GM12875 (cell line): ENCODE data around the gene RIN1.

Experiments used
- H3K4me3 ChIP-seq: one replicate; pipeline ENCODE4 v1.5.1; 2011; ENCODE audit warnings: low read depth, low read length, control low read depth
- CTCF ChIP-seq: IDR thresholded peaks from 2 replicates; pipeline ENCODE4 v1.5.1; 2011; ENCODE audit warnings: low read depth, mild to moderate bottlenecking, control low read depth, inconsistent platforms, low read length, moderate library complexity, borderline replicate concordance; ENCODE audit not compliant: insufficient read depth

RIN1 gene

GRCh38 chr11:66331542-66332370 is 4.5 kb downstream of the RIN1 start:
- H3K4me3 ChIP-seq, result no peak overlapping the region
- TF ChIP-seq CTCF, result no peak

DNA sequence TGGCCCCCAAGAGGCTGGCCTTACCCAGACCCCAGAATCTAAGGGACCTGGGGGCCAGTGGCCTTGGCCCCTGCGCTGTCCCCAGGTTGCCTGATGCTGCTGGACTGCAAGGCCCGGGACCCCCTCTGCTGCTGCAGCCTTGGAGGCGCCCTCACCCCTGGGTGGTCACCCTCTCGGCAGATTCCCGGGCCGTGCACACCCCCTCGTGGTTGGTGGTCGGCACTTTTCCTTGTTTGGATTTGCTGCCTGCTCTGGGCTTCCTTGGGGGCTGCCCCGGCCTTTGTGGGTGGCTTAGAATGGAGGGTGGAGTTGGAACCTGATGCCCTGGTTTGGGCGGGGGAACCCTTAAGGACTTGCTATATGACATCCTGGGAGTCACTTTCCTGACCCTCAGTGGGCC is 5.3 kb downstream of the RIN1 start:
- no peak overlapping the region for H3K4me3 ChIP-seq
- no peak for TF ChIP-seq CTCF

GRCh38 chr11:66329165-66329673 is 7.0 kb downstream of the RIN1 start:
- no peak for TF ChIP-seq CTCF

GRCh38 chr11:66328302-66329144 is 7.7 kb downstream of the RIN1 start:
- TF ChIP-seq CTCF, result peak; percentile 91
- no peak overlapping the region for H3K4me3 ChIP-seq

More at GRCh38 chr11:66329165-66329673, 7.0 kb downstream of the RIN1 start:
- no peak overlapping the region for H3K4me3 ChIP-seq

DNA sequence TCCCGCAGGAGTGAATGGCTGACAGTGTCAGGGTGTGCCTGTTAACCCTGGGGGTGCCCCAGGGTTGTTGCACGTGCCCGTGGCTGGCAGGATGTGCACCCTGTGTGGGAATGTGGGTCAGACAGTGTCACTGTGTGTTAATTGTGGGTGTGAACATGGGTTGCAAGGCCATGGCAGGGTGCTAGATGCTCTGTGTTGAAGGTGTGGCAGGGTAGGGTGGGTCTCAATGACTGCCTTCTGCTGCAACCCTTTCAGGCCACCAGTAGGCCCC is 8.3 kb downstream of the RIN1 start:
- no peak overlapping the region for H3K4me3 ChIP-seq
- no peak for TF ChIP-seq CTCF

GRCh38 chr11:66327171-66328030 is 8.8 kb downstream of the RIN1 start:
- TF ChIP-seq CTCF, result no peak
- H3K4me3 ChIP-seq, result no peak overlapping the region
